ENCODE results near the gene DTYMK.
"Not testable (repeated sequence)": the region's sequence is repeated elsewhere in the genome, so short reads cannot be mapped to it uniquely, and the experiment has no call there.

Gene DTYMK

GRCh38 chr2:241686650-241687425 is at the start of gene DTYMK:
TSS of gene DTYMK (minus strand) at chr2:241686815. CDS start at chr2:241686783, 32 bp downstream.
- TF ChIP-seq CTCF (conservative IDR thresholded peaks at IDR 0.05) = no peak
- peak within 1 kb of the TSS; percentile 94 for H3K27ac ChIP-seq

- TF ChIP-seq CTCF (conservative IDR thresholded peaks at IDR 0.05) = no peak
- H3K27ac ChIP-seq = peak overlapping the region; percentile 96
These were observed 49.5 kb upstream of the DTYMK start for GRCh38 chr2:241736111-241736510.

- TF ChIP-seq CTCF (conservative IDR thresholded peaks at IDR 0.05) = no peak
- H3K27ac ChIP-seq = peak within 1 kb of the TSS; percentile 96
These were observed 48.0 kb upstream of the DTYMK start, which contains the start of gene D2HGDH for GRCh38 chr2:241734467-241735208. TSS of gene D2HGDH (plus strand) at chr2:241734630. CDS start at chr2:241735225, 595 bp downstream.

- H3K27ac ChIP-seq = peak overlapping the region; percentile 96
- TF ChIP-seq CTCF (conservative IDR thresholded peaks at IDR 0.05) = no peak
These were observed 47.5 kb upstream of the DTYMK start for GRCh38 chr2:241734208-241734466.

- no peak for TF ChIP-seq CTCF (conservative IDR thresholded peaks at IDR 0.05)
These were observed 47.0 kb upstream of the DTYMK start for GRCh38 chr2:241733391-241734207.

GRCh38 chr2:241732513-241733186 is 46.0 kb upstream of the DTYMK start:
- not testable (repeated sequence) for H3K27ac ChIP-seq
- TF ChIP-seq CTCF (conservative IDR thresholded peaks at IDR 0.05) = peak; percentile 46

More at GRCh38 chr2:241733391-241734207, 47.0 kb upstream of the DTYMK start:
- peak overlapping the region; percentile 96 for H3K27ac ChIP-seq

Data from VCaP (cell line).